Ovary (tissue), 3 donors: ENCODE data around the gene TNFSF8.

Experiments used
- EP300 ChIP-seq: sonication (generic); formaldehyde crosslinking; IDR thresholded peaks from one replicate; pipeline ENCODE4 v1.6.1; 2017; ENCODE audit warnings: antibody characterized with exemption
- TF ChIP-seq, protein P1 (sequence below), 3 donors: fragments of 450-650 bp in 2 of 3; fragments of 200-600 bp in 1 of 3; IDR thresholded peaks; one replicate each; pipeline versions ENCODE4 v1.5.1 to v1.8.0; 2016 to 2022; ENCODE audit warnings: antibody characterized with exemption in 3 of 3, mild to moderate bottlenecking in 1 of 3
- donor health status: DM: no; HTN: no; CAD: no.

DNA sequence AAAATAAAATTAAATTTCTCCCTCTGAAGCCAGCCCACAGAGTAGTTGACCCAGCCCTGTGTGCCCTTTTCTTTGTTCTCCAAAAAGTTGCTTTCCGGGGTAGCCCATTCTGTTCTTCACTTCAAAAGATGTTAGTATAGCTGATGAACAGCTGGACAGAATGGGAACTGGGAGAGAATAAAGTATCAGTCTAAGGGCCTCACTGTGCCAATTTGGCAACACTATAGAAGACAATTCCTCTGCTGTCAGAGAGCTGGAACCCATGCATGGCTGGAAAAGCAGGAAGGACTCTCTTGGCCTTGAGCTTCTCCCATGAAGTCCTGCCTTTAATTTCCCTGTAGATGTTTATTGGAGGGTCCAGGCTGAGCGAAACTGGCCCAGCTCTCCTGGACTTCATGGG is 11.0 kb upstream of the TNFSF8 start:
- TF ChIP-seq, protein P1, sequence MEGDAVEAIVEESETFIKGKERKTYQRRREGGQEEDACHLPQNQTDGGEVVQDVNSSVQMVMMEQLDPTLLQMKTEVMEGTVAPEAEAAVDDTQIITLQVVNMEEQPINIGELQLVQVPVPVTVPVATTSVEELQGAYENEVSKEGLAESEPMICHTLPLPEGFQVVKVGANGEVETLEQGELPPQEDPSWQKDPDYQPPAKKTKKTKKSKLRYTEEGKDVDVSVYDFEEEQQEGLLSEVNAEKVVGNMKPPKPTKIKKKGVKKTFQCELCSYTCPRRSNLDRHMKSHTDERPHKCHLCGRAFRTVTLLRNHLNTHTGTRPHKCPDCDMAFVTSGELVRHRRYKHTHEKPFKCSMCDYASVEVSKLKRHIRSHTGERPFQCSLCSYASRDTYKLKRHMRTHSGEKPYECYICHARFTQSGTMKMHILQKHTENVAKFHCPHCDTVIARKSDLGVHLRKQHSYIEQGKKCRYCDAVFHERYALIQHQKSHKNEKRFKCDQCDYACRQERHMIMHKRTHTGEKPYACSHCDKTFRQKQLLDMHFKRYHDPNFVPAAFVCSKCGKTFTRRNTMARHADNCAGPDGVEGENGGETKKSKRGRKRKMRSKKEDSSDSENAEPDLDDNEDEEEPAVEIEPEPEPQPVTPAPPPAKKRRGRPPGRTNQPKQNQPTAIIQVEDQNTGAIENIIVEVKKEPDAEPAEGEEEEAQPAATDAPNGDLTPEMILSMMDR (IDR thresholded peaks at IDR 0.05) = no peak
- no peak for TF ChIP-seq EP300
